ENCODE results near the gene FUT4. TPM values are rescaled to one million over a fixed set of nuclear protein-coding genes. Genes with fewer than 3 reads are reported as not detected.

FUT4 gene, protein sequence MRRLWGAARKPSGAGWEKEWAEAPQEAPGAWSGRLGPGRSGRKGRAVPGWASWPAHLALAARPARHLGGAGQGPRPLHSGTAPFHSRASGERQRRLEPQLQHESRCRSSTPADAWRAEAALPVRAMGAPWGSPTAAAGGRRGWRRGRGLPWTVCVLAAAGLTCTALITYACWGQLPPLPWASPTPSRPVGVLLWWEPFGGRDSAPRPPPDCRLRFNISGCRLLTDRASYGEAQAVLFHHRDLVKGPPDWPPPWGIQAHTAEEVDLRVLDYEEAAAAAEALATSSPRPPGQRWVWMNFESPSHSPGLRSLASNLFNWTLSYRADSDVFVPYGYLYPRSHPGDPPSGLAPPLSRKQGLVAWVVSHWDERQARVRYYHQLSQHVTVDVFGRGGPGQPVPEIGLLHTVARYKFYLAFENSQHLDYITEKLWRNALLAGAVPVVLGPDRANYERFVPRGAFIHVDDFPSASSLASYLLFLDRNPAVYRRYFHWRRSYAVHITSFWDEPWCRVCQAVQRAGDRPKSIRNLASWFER
- 2.5 to 3.1 TPM (median 2.9 TPM) in 5 replicates for total RNA-seq (2022; extraction: Qiagen RNA extraction)

DNA sequence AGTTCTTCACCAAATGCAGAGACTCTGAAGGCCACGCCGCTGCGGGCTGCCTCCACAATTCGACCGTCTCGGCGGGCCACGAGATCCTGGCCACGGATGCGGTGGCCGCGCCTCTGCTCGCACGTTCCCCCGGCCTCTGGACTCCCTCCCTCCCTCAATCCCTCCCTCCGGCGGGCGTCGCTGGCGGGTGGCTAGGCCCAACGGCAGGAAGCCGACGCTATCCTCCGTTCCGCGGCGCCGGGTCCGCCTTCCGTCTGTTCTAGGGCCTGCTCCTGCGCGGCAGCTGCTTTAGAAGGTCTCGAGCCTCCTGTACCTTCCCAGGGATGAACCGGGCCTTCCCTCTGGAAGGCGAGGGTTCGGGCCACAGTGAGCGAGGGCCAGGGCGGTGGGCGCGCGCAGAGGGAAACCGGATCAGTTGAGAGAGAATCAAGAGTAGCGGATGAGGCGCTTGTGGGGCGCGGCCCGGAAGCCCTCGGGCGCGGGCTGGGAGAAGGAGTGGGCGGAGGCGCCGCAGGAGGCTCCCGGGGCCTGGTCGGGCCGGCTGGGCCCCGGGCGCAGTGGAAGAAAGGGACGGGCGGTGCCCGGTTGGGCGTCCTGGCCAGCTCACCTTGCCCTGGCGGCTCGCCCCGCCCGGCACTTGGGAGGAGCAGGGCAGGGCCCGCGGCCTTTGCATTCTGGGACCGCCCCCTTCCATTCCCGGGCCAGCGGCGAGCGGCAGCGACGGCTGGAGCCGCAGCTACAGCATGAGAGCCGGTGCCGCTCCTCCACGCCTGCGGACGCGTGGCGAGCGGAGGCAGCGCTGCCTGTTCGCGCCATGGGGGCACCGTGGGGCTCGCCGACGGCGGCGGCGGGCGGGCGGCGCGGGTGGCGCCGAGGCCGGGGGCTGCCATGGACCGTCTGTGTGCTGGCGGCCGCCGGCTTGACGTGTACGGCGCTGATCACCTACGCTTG, at the start of gene FUT4:
TSS of gene FUT4 (plus strand) at position 227 of the 951 bp plus-strand sequence. CDS start at position 440, 213 bp downstream.

DNA sequence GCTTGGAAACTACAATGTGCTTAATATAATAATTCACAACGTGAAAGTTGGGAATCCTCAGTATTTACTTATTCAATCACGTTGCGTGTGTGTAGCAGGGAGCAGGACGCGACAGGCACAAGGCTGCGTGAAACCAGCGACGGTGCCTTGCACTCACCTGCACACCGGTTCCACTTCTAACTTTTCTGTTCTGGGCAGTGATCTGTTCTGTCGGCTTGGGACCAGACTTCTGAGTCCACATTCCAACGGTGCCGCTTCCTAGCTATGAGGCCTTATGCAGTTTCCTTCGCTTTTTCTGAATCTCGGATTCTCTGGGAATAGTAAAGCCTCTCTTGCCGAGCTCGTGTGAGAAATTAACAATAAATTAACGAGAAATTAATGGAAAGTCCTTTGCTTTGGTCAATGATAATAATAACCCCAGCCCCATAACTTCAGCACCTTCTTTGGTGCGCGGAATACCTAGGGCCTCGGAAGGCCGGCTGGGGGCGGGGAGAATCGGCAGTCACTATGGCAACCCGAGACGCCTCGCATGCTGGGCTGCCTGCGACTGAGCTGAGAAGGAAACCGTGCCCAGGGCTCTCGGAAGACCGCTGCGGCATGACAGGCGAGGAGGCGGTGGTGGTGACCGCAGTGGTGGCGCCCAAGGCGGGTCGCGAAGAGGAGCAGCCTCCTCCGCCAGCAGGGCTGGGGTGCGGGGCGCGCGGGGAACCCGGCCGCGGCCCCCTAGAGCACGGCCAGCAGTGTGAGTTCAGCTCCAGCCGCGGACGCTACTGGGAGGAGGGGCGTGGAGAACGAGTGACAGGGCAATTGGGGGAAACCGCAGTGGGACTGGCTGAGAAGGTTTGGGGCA, 31.6 kb upstream of the FUT4 start, which contains the start of gene C11orf97:
TSS of gene C11orf97 (plus strand) at position 530 of the 850 bp plus-strand sequence. CDS start at position 598, 68 bp downstream.

DNA sequence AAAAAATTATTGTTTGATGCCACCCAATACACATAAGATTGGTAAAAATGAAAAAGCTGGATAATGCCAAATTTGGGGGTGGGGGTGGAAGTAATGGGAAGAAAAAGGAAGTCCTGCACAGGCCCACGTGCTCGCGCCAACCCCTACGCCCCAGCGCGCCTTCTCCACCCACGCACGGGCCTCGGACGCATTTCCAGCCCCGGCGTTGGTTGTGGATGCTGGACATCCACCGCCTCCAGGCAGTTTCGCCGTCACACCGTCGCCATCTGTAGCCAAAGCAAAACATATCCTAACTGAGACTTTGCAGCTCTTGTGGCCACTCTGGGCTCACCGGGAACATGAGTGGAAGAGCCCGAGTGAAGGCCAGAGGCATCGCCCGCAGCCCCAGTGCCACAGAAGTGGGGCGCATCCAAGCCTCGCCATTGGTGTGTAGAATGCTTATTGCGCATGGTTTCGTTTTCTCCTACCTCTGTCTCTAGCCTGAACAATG, 23.5 kb downstream of the FUT4 start, which contains the start of gene PIWIL4:
TSS of gene PIWIL4 (plus strand) at position 188 of the 490 bp plus-strand sequence. CDS start at position 339, 151 bp downstream.

Other genes with a start within 250 kb of the FUT4 start
- not detected in 5 replicates for gene IZUMO1R, start 239.3 kb upstream of the FUT4 start, total RNA-seq (2022; extraction: Qiagen RNA extraction)
- 0.08 to 0.11 TPM (median 0.09 TPM) in 5 replicates for gene GPR83, start 142.5 kb upstream of the FUT4 start, total RNA-seq (2022; extraction: Qiagen RNA extraction)
- 10.6 to 19.9 TPM (median 13.9 TPM) in 5 replicates for gene MRE11, start 50.1 kb upstream of the FUT4 start, total RNA-seq (2022; extraction: Qiagen RNA extraction)
- gene ANKRD49, start 49.9 kb upstream of the FUT4 start, total RNA-seq (2022; extraction: Qiagen RNA extraction) = 4.8 to 7.8 TPM (median 6.5 TPM) in 5 replicates
- gene C11orf97, start 31.5 kb upstream of the FUT4 start, total RNA-seq (2022; extraction: Qiagen RNA extraction) = not detected in 5 replicates
- gene PIWIL4, start 23.4 kb downstream of the FUT4 start, total RNA-seq (2022; extraction: Qiagen RNA extraction) = 0.15 to 0.30 TPM (median 0.21 TPM) in 5 replicates
- gene AMOTL1, start 224.4 kb downstream of the FUT4 start, total RNA-seq (2022; extraction: Qiagen RNA extraction) = 6.0 to 9.1 TPM (median 7.4 TPM) in 5 replicates

Measured in A549 treated with AZD2906 at 1 μM for 4 hours (cell line).